Psoas muscle (tissue), 7 donors: ENCODE results near the gene ZNF695. TPM values are rescaled to one million over a fixed set of nuclear protein-coding genes. Genes with fewer than 3 reads are reported as not detected.

ENCODE experiments used
- polyA plus RNA-seq, 3 donors: library from polyadenylated mRNA; stranded (reverse); fragments of 200-250 nt; gene quantifications; one replicate each; pipeline ENCODE4 v1.2.3, GENCODE V29; 2013
- total RNA-seq, 4 donors: library from RNA; stranded (reverse); fragmentation: NEBNext Ultra II Directional in 2 of 4; extraction: Animal tissue kit (Norgen Biotek cat#: 25700) in 2 of 4; gene quantifications; one replicate each; pipeline versions ENCODE4 v1.2.1 to v1.2.4, GENCODE V29; 2021 to 2023
- donor health status: healthy with polysubstance abuse.
- donor health status: DM: no; HTN: no; CAD: no; lungs with moderate emphysema.
- donor health status: Bipolar disorder and iron deficiency.
- donor health status: healthy.
- donor health status: DM: no; HTN: no; CAD: no.
- donor health status: DM: no; HTN: no; CAD: no.
- donor health status: DM: yes; HTN: yes; CAD: no.

Gene ZNF695
- total and polyA plus RNA-seq, 7 donors, result 0.03 TPM; not detected in 6

Other genes starting within 250 kb of the ZNF695 start
- gene AHCTF1, start 76.1 kb downstream of the ZNF695 start, total RNA-seq, result 10 to 100 TPM; 16.8 to 29.6 (median 25.3) TPM
- 10 to 100 TPM in 1 of 3 donors, 1 to 10 TPM in 2; 9.0 to 19.1 (median 9.5) TPM for gene AHCTF1, start 76.1 kb downstream of the ZNF695 start, polyA plus RNA-seq
- gene ZNF670, start 70.8 kb upstream of the ZNF695 start, total RNA-seq, result under 1 TPM; 0.83 to 0.96 (median 0.91) TPM
- 1 to 10 TPM in 1 of 3 donors, under 1 TPM in 2; 0.63 to 1.6 (median 0.66) TPM for gene ZNF670, start 70.8 kb upstream of the ZNF695 start, polyA plus RNA-seq
- gene ZNF669, start 96.3 kb upstream of the ZNF695 start, total RNA-seq, result 1 to 10 TPM; 1.3 to 3.0 (median 2.6) TPM
- gene ZNF669, start 96.3 kb upstream of the ZNF695 start, polyA plus RNA-seq, result 1 to 10 TPM; 2.5 to 3.7 (median 2.7) TPM
- 10 to 100 TPM in 1 of 4 donors, 1 to 10 TPM in 3; 6.8 to 10.9 (median 9.1) TPM for gene ZNF124, start 164.0 kb upstream of the ZNF695 start, total RNA-seq
- 1 to 10 TPM; 1.1 to 3.8 (median 1.4) TPM for gene ZNF124, start 164.0 kb upstream of the ZNF695 start, polyA plus RNA-seq
- not detected for gene VN1R5, start 248.0 kb upstream of the ZNF695 start, total RNA-seq
- not detected for gene VN1R5, start 248.0 kb upstream of the ZNF695 start, polyA plus RNA-seq